ENCODE results near the gene SPTBN1.

SPTBN1 gene

DNA sequence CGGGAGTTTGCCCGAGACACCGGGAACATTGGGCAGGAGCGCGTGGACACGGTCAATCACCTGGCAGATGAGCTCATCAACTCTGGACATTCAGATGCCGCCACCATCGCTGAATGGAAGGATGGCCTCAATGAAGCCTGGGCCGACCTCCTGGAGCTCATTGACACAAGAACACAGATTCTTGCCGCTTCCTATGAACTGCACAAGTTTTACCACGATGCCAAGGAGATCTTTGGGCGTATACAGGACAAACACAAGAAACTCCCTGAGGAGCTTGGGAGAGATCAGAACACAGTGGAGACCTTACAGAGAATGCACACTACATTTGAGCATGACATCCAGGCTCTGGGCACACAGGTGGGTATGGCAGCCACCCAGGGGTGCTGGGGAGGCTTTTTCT is 193.5 kb downstream of the SPTBN1 start:
- TF ChIP-seq PATZ1 (CRISPR knock-in tag; IDR thresholded peaks at IDR 0.05; ENCODE audit: borderline replicate concordance), result no peak
- no peak for TF ChIP-seq ISL1 (CRISPR knock-in tag; IDR thresholded peaks at IDR 0.05)
- TF ChIP-seq ZC3H10 (CRISPR knock-in tag; IDR thresholded peaks at IDR 0.05), result no peak
- TF ChIP-seq PPARA (CRISPR knock-in tag; IDR thresholded peaks at IDR 0.05; ENCODE audit: borderline replicate concordance), result no peak
- no peak for TF ChIP-seq OSR1 (CRISPR knock-in tag; IDR thresholded peaks at IDR 0.05)
- no peak for TF ChIP-seq ZNF70 (CRISPR knock-in tag; IDR thresholded peaks at IDR 0.05)
- no peak for TF ChIP-seq ARNTL (CRISPR knock-in tag; IDR thresholded peaks at IDR 0.05; ENCODE audit: borderline replicate concordance, low read depth)
- no peak for TF ChIP-seq TOX (CRISPR knock-in tag; IDR thresholded peaks at IDR 0.05; ENCODE audit: borderline replicate concordance)
- TF ChIP-seq RARB (CRISPR knock-in tag; IDR thresholded peaks at IDR 0.05), result no peak
- TF ChIP-seq CREB5 (CRISPR knock-in tag; IDR thresholded peaks at IDR 0.05; ENCODE audit: low read depth), result no peak
- no peak for TF ChIP-seq ZNF565 (CRISPR knock-in tag; conservative IDR thresholded peaks at IDR 0.05; ENCODE audit: low read depth)
- TF ChIP-seq, protein P1, sequence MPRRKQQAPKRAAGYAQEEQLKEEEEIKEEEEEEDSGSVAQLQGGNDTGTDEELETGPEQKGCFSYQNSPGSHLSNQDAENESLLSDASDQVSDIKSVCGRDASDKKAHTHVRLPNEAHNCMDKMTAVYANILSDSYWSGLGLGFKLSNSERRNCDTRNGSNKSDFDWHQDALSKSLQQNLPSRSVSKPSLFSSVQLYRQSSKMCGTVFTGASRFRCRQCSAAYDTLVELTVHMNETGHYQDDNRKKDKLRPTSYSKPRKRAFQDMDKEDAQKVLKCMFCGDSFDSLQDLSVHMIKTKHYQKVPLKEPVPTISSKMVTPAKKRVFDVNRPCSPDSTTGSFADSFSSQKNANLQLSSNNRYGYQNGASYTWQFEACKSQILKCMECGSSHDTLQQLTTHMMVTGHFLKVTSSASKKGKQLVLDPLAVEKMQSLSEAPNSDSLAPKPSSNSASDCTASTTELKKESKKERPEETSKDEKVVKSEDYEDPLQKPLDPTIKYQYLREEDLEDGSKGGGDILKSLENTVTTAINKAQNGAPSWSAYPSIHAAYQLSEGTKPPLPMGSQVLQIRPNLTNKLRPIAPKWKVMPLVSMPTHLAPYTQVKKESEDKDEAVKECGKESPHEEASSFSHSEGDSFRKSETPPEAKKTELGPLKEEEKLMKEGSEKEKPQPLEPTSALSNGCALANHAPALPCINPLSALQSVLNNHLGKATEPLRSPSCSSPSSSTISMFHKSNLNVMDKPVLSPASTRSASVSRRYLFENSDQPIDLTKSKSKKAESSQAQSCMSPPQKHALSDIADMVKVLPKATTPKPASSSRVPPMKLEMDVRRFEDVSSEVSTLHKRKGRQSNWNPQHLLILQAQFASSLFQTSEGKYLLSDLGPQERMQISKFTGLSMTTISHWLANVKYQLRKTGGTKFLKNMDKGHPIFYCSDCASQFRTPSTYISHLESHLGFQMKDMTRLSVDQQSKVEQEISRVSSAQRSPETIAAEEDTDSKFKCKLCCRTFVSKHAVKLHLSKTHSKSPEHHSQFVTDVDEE (CRISPR knock-in tag; IDR thresholded peaks at IDR 0.05), result no peak
- TF ChIP-seq POU6F1 (CRISPR knock-in tag; IDR thresholded peaks at IDR 0.05; ENCODE audit: borderline replicate concordance, low read depth), result no peak
- TF ChIP-seq GLIS3 (CRISPR knock-in tag; IDR thresholded peaks at IDR 0.05), result no peak
- no peak for TF ChIP-seq CSRNP3 (CRISPR knock-in tag; IDR thresholded peaks at IDR 0.05)
- TF ChIP-seq ESRRG (CRISPR knock-in tag; IDR thresholded peaks at IDR 0.05), result no peak
- TF ChIP-seq TCF4 (CRISPR knock-in tag; IDR thresholded peaks at IDR 0.05; ENCODE audit: borderline replicate concordance), result no peak
- no peak for TF ChIP-seq CSDC2 (CRISPR knock-in tag; IDR thresholded peaks at IDR 0.05)
- no peak for ATAC-seq

DNA sequence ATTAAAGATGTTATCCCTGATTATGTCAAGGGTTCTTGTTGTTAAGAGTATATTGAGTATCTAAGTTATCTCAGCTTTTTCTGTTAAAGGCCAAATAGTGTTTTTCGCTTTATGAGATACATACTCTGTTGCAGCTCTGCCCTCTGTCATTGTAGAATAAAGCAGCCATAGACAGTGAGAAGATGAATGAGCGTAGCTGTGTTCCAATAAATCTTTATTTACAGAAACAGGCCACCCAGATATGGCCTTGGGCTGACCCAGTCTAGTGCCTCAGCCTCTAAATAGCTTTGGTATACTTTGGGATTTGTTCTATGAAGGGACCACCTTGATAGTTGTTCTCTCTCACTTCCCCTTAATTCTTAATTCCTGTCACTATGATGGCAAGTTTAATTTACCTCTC is 194.5 kb downstream of the SPTBN1 start:
- ATAC-seq, result no peak
- no peak for TF ChIP-seq ZFP30 (CRISPR knock-in tag; IDR thresholded peaks at IDR 0.05)
- TF ChIP-seq ZC3H10 (CRISPR knock-in tag; IDR thresholded peaks at IDR 0.05), result no peak
- TF ChIP-seq ZFP3 (CRISPR knock-in tag; IDR thresholded peaks at IDR 0.05), result no peak
- no peak for TF ChIP-seq CSDC2 (CRISPR knock-in tag; IDR thresholded peaks at IDR 0.05)
- TF ChIP-seq ISL1 (CRISPR knock-in tag; IDR thresholded peaks at IDR 0.05), result no peak
- no peak for TF ChIP-seq BACH2 (CRISPR knock-in tag; IDR thresholded peaks at IDR 0.05; ENCODE audit: borderline replicate concordance)
- no peak for TF ChIP-seq SNAI2 (CRISPR knock-in tag; IDR thresholded peaks at IDR 0.05)
- no peak for TF ChIP-seq PATZ1 (CRISPR knock-in tag; IDR thresholded peaks at IDR 0.05; ENCODE audit: borderline replicate concordance)
- TF ChIP-seq POU6F1 (CRISPR knock-in tag; IDR thresholded peaks at IDR 0.05; ENCODE audit: borderline replicate concordance, low read depth), result no peak
- no peak for TF ChIP-seq ZNF70 (CRISPR knock-in tag; IDR thresholded peaks at IDR 0.05)
- TF ChIP-seq CREB5 (CRISPR knock-in tag; IDR thresholded peaks at IDR 0.05; ENCODE audit: low read depth), result no peak
- TF ChIP-seq PPARA (CRISPR knock-in tag; IDR thresholded peaks at IDR 0.05; ENCODE audit: borderline replicate concordance), result no peak
- no peak for TF ChIP-seq TOX (CRISPR knock-in tag; IDR thresholded peaks at IDR 0.05; ENCODE audit: borderline replicate concordance)
- no peak for TF ChIP-seq OSR1 (CRISPR knock-in tag; IDR thresholded peaks at IDR 0.05)
- TF ChIP-seq CSRNP3 (CRISPR knock-in tag; IDR thresholded peaks at IDR 0.05), result no peak
